Activated naive CD4-positive, alpha-beta T cell treated with anti-CD3 and anti-CD28 coated beads for 36 hours (primary cell): ENCODE data around the gene MICAL2. TPM values are rescaled to one million over a fixed set of nuclear protein-coding genes. Genes with fewer than 3 reads are reported as not detected.

ENCODE experiments used
- CTCF ChIA-PET: fragments of 350-600 bp; sonication (Branson Sonifier 250); formaldehyde crosslinking; loops from one replicate; lab custom pipeline; 2021; ENCODE audit warnings: antibody characterized with exemption; lab: Charles Lee
- DNase-seq: peaks from one replicate; pipeline ENCODE4 v3.0.0-alpha.2; 2020
- H3K27ac Mint-ChIP-seq: one replicate; pipeline ENCODE4 v1.8.0; 2021; ENCODE audit warnings: mild to moderate bottlenecking, mixed read lengths
- H3K27me3 Mint-ChIP-seq: one replicate; pipeline ENCODE4 v1.8.0; 2021; ENCODE audit warnings: low read depth, mixed read lengths
- H3K36me3 Mint-ChIP-seq: one replicate; pipeline ENCODE4 v1.8.0; 2021; ENCODE audit warnings: low read depth, mixed read lengths
- H3K4me1 Mint-ChIP-seq: one replicate; pipeline ENCODE4 v1.8.0; 2021; ENCODE audit warnings: low read depth, mixed read lengths
- H3K4me3 Mint-ChIP-seq: one replicate; pipeline ENCODE4 v1.8.0; 2021; ENCODE audit warnings: mild to moderate bottlenecking, moderate library complexity, mixed read lengths
- H3K9me3 Mint-ChIP-seq: one replicate; pipeline ENCODE4 v1.8.0; 2021; ENCODE audit warnings: mixed read lengths
- intact Hi-C: fragments of 100-400 bp; cut with micrococcal nuclease; formaldehyde crosslinking; loops from one replicate; pipeline ENCODE4 v1.15.1; 2023
- total RNA-seq, 2 experiments: library from RNA; stranded (reverse); gene quantifications; one replicate each; pipeline ENCODE4 v1.2.3, GENCODE V29; 2021

The MICAL2 gene
- total RNA-seq, 2 experiments from 2014 or later: 48.7 to 54.6 TPM

- CTCF ChIA-PET: interaction anchor here (1.3 to 15.9 kb wide), 10 partner anchors 14 to 316 kb away, joined by 3 to 417 read pairs (median 5); partner anchors contain the start of gene MICAL2
- Mint-ChIP-seq H3K27me3 (no peaks in the 10 kb centered on the region), H3K9me3 (no peaks in the 10 kb centered on the region)
Observed at GRCh38 chr11:12282676-12283075, 172.3 kb downstream of the MICAL2 start.

GRCh38 chr11:12284316-12285050 is 174.1 kb downstream of the MICAL2 start:
- no peaks in the 10 kb centered on the region for H3K27me3 Mint-ChIP-seq
- no peaks in the 10 kb centered on the region for H3K9me3 Mint-ChIP-seq
- no peak overlapping the region for H3K27ac Mint-ChIP-seq
- H3K36me3 Mint-ChIP-seq: no peaks in the 10 kb centered on the region
- CTCF ChIA-PET: interaction anchor here (0.7 to 15.9 kb wide), 7 partner anchors 9 to 483 kb away, joined by 3 to 417 read pairs (median 4); no protein-coding TSS in a partner anchor
- H3K4me1 Mint-ChIP-seq: peaks cover 2% of the 10 kb centered on the region
- intact Hi-C loops: loop anchor here (5.0 kb wide), 1 partner anchor 127 kb away; no protein-coding TSS in a partner anchor
- no peak for DNase-seq
- no peak overlapping the region for H3K4me3 Mint-ChIP-seq

More at GRCh38 chr11:12282676-12283075, 172.3 kb downstream of the MICAL2 start:
- Mint-ChIP-seq H3K4me3 (no peak overlapping the region), H3K27ac (no peak overlapping the region), H3K36me3 (no peaks in the 10 kb centered on the region), H3K4me1 (peaks cover 2% of the 10 kb centered on the region)
- no peak for DNase-seq
- intact Hi-C loops: loop anchor here (2.0 to 5.0 kb wide), 2 partner anchors 125 to 484 kb away; no protein-coding TSS in a partner anchor

DNA sequence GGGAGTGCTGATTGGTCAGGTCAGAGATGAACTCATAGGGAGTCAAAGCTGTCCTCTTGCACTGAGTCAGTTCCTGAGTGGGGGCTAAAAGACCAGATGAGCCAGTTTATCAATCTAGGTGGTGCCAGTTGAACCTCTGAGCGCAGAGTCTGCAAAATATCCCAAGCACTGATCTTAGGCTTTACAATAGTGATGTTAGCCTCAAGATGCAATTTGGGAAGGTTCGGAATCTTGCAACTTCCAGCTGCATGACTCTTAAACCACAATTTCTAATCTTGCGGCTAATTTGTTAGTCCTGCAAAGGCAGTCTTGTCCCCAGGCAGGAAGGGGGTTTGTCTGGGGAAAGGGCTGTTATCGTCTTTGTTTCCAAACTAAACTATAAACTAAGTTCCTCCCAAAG is 174.7 kb downstream of the MICAL2 start:
- Mint-ChIP-seq H3K36me3 (no peaks in the 10 kb centered on the region), H3K4me1 (peaks cover 6% of the 10 kb centered on the region), H3K9me3 (no peaks in the 10 kb centered on the region), H3K27me3 (no peaks in the 10 kb centered on the region), H3K27ac (no peak overlapping the region), H3K4me3 (no peak overlapping the region)
- DNase-seq: no peak
- CTCF ChIA-PET: interaction anchor here (0.7 to 15.9 kb wide), 6 partner anchors 8 to 484 kb away, joined by 3 to 417 read pairs (median 4); no protein-coding TSS in a partner anchor
- intact Hi-C loops: no loop called here

DNA sequence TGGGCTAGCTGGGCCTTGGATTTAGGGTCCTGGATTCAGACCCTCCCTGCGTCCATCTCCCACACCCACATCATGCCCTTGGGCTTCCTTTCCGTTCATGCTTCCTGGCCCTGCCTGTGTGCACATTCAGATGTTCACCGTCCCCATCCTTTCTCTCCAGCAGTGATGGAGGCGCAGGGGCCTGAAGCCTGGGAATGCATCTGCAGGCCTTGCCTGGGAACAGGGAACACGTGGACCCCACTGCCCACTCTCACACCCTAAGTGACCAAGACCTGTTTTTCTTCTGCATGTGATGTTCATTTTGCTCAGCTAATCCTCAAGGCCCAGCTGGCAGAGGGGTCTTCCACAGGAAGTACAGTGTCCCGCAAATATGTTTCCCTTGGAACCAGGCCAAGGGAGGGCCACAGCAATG is 175.4 kb downstream of the MICAL2 start:
- no peak for DNase-seq
- intact Hi-C loops: no loop called here
- no peak overlapping the region for H3K27ac Mint-ChIP-seq
- no peaks in the 10 kb centered on the region for H3K27me3 Mint-ChIP-seq
- H3K9me3 Mint-ChIP-seq: no peaks in the 10 kb centered on the region
- peaks cover 8% of the 10 kb centered on the region for H3K4me1 Mint-ChIP-seq
- H3K36me3 Mint-ChIP-seq: no peaks in the 10 kb centered on the region
- CTCF ChIA-PET: interaction anchor here (0.7 to 15.9 kb wide), 4 partner anchors 8 to 485 kb away, joined by 3 to 417 read pairs (median 4); no protein-coding TSS in a partner anchor
- H3K4me3 Mint-ChIP-seq: no peak overlapping the region

DNA sequence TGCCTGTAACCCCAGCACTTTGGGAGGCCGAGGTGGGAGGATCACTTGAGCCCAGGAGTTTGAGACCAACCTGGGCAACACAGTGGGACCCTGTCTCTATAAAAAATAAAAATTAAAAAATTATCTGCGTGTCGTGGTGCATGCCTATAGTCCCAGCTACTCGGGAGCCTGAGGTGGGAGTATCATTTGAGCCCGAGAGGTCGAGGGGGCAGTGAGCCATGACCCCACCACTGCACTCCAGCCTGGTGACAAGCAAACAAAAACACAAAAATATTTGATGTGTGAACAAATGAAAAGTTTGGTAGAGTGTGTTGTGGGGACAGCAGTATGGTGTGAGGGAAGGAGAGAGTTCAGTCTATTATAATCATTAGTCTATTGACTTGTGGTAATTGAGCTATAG is 176.2 kb downstream of the MICAL2 start:
- Mint-ChIP-seq H3K27ac (no peak overlapping the region), H3K4me1 (peaks cover 7% of the 10 kb centered on the region), H3K9me3 (no peaks in the 10 kb centered on the region), H3K4me3 (no peak overlapping the region), H3K36me3 (no peaks in the 10 kb centered on the region), H3K27me3 (no peaks in the 10 kb centered on the region)
- no peak for DNase-seq
- CTCF ChIA-PET: interaction anchor here (1.2 to 15.9 kb wide), 5 partner anchors 9 to 313 kb away, joined by 3 to 417 read pairs (median 4); no protein-coding TSS in a partner anchor
- intact Hi-C loops: no loop called here

DNA sequence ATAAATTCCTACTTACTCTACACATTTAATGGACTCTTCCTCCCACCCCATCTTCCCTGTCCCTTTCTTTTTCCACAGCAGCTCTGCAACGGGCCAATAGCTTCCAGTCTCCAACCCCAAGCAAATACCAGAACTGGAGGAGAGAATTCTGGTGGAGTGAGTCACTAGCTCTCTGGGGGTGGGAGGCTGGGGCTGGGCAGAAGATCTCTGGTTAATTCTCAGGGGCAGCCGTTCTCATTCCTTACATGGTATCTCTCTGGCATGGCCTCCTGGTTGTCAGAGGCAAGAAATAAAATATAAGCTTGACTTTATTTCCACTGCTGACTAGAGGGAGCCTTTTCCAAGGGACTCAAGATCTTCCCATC is 176.6 kb downstream of the MICAL2 start:
- H3K9me3 Mint-ChIP-seq: no peaks in the 10 kb centered on the region
- CTCF ChIA-PET: interaction anchor here (1.2 to 15.9 kb wide), 5 partner anchors 9 to 313 kb away, joined by 3 to 417 read pairs (median 4); no protein-coding TSS in a partner anchor
- H3K27ac Mint-ChIP-seq: no peak overlapping the region
- no peak for DNase-seq
- H3K4me1 Mint-ChIP-seq: peaks cover 7% of the 10 kb centered on the region
- intact Hi-C loops: no loop called here
- H3K27me3 Mint-ChIP-seq: no peaks in the 10 kb centered on the region
- H3K4me3 Mint-ChIP-seq: no peak overlapping the region
- H3K36me3 Mint-ChIP-seq: no peaks in the 10 kb centered on the region

DNA sequence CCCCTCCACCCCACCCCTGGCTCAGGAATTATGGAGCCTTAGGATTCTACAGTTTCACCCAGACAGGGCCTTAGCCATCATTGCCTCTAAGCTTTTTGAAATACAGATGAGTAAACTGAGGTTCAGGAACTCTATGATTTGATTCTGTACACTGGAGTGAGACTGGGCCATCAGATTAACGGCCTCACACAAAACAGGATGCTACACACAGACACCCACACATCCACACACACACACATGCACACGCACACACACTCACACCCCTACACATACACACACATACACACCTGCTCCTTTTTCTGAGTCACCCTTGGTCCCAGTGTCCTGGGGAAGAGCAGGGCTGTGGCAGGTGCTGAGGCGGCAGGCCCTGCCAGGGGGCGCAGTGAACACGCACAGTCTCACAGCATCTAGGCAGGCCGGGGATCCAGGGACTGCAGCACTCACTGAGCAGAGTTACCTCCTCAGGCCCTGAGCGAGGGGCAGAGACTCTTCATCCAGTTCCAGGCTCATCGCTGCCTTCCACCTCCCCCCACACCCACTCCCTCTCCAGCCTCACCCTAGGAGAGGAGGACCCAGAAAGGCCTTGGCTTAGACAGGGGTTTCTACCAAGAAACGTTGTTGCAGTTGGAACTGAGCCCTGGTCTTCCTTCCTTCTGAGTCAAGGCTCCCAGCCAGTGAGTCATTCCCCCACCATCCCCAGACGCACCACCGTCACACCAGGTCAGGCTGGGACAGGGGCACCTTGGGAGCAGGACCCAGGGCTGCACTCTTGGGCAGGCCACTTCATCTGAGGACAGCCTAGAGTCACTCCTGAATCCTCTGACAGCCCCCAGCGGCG is 177.2 kb downstream of the MICAL2 start:
- CTCF ChIA-PET: interaction anchor here (0.7 to 15.9 kb wide), 13 partner anchors 8 to 670 kb away, joined by 3 to 417 read pairs (median 4); partner anchors contain the start of gene MICAL2
- DNase-seq: no peak
- Mint-ChIP-seq H3K9me3 (no peaks in the 10 kb centered on the region), H3K27me3 (no peaks in the 10 kb centered on the region), H3K36me3 (no peaks in the 10 kb centered on the region), H3K4me1 (peaks cover 7% of the 10 kb centered on the region), H3K27ac (no peak overlapping the region), H3K4me3 (no peak overlapping the region)
- intact Hi-C loops: loop anchor here (1.0 kb wide), 1 partner anchor 601 kb away; no protein-coding TSS in a partner anchor

GRCh38 chr11:12288212-12288930 is 178.0 kb downstream of the MICAL2 start:
- CTCF ChIA-PET: interaction anchor here (0.5 to 15.9 kb wide), 22 partner anchors 9 to 669 kb away, joined by 3 to 417 read pairs (median 3); partner anchors contain the start of gene MICAL2
- Mint-ChIP-seq H3K27me3 (no peaks in the 10 kb centered on the region), H3K9me3 (no peaks in the 10 kb centered on the region), H3K36me3 (no peaks in the 10 kb centered on the region), H3K4me3 (no peak overlapping the region), H3K4me1 (peaks cover 7% of the 10 kb centered on the region), H3K27ac (no peak overlapping the region)
- DNase-seq: peak; percentile 70
- intact Hi-C loops: loop anchor here (1.0 kb wide), 1 partner anchor 600 kb away; no protein-coding TSS in a partner anchor

DNA sequence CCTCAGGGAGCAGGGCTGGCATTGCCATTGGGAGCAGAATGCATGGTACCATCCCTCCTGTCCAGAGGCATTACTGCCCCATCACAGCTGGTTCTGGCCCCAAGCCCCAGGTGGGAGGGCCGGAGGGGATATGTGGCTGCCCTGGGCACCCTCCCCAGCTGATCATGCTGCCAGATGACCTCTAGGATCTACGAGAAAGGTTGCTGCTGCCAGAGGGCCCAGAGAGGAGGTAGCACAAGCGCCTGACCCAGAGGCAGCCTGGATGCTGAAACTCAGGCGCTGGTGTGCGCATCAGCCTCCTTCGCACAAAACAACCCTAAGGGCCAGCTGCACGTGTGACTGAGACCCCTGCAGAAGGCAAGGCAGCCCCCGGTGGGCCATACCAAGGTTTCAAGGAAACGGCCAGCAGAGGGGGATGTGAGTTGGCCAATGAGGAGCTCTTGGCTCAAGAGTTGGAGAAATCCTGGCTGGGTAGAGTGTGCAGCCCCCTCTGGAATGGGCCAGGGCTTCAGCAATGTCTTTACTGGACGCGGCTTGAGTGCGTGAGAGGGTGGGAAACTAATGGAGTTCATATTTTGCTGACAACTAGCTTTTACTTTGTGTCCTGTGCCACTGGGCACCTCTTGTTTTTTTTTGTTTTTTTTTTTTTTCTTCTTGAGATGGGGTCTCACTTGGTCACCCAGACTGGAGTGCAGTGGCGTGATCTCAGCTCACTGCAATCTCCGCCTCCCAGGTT is 178.7 kb downstream of the MICAL2 start:
- intact Hi-C loops: loop anchor here (1.0 kb wide), 1 partner anchor 599 kb away; no protein-coding TSS in a partner anchor
- Mint-ChIP-seq H3K4me1 (peaks cover 7% of the 10 kb centered on the region), H3K27me3 (no peaks in the 10 kb centered on the region), H3K27ac (no peak overlapping the region), H3K9me3 (no peaks in the 10 kb centered on the region), H3K36me3 (no peaks in the 10 kb centered on the region), H3K4me3 (no peak overlapping the region)
- no peak for DNase-seq
- CTCF ChIA-PET: interaction anchor here (0.5 to 15.9 kb wide), 24 partner anchors 8 to 622 kb away, joined by 3 to 417 read pairs (median 3); partner anchors contain the start of gene MICAL2

- CTCF ChIA-PET: interaction anchor here (0.6 to 15.9 kb wide), 11 partner anchors 7 to 602 kb away, joined by 3 to 417 read pairs (median 3); no protein-coding TSS in a partner anchor
- DNase-seq: no peak
- Mint-ChIP-seq H3K27me3 (no peaks in the 10 kb centered on the region), H3K4me1 (peaks cover 7% of the 10 kb centered on the region), H3K9me3 (no peaks in the 10 kb centered on the region), H3K27ac (no peak overlapping the region), H3K36me3 (no peaks in the 10 kb centered on the region), H3K4me3 (no peak overlapping the region)
- intact Hi-C loops: no loop called here
Observed at GRCh38 chr11:12289667-12290476, 179.5 kb downstream of the MICAL2 start.
